Stimulated activated CD8-positive, alpha-beta memory T cell treated with anti-CD3 and anti-CD28 coated beads, Interleukin-4, amount 100 ng/mL, for 1 hour (primary cell): ENCODE measurements around the gene KRI1.
"Not testable (repeated sequence)": the region's sequence is repeated elsewhere in the genome, so short reads cannot be mapped to it uniquely, and the experiment has no call there.

Experiments used
- DNase-seq, 2 donors: peaks; one replicate each; pipeline ENCODE4 v3.0.0-alpha.2; 2020; ENCODE audit warnings: low read depth in 2 of 2, low spot score in 1 of 2

KRI1 gene

GRCh38 chr19:10550336-10550735, 15.5 kb downstream of the KRI1 start:
- DNase-seq: no peak

DNA sequence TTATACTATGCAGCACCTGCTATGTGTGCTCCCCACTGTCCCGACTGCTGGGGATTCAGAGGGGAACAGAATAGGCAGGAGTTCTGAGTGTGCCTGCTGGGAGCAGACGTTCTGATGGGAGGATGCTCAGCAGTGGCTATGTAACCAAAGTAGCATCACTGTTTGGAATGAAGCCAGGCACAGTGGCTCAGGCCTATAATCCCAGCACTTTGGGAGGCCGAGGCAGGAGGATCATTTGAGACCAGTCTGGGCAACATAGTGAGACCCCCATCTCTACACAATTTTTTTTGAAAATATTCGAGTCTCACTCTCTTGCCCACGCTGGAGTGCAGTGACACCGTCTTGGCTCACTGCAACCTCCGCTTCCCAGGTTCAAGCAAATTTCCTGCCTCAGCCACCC, 16.1 kb downstream of the KRI1 start:
- no peak for DNase-seq

DNA sequence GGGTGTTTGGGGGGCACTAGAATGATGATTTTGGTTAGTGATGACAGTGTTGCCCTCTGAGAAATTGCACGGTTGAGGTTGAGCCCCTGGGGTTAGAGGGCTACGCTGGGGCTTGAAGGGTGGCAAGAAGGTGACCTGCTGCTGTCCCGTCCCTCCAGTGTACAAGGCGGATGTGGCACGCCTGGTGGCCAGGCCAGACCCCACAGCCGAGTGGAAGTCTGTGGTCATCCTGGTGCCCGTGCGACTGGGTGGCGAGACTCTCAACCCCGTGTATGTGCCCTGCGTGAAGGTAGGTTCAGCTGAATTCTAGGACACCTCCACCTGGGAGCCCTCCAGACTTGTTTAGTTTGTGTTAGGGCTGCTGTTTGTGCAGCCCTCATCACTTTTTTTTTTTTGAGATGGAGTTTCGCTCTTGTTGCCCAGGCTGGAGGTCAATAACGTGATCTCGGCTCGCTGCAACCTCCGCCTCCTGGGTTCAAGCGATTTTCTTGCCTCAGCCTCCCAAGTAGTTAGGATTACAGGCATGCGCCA, 17.0 kb downstream of the KRI1 start:
- DNase-seq: no peak

DNA sequence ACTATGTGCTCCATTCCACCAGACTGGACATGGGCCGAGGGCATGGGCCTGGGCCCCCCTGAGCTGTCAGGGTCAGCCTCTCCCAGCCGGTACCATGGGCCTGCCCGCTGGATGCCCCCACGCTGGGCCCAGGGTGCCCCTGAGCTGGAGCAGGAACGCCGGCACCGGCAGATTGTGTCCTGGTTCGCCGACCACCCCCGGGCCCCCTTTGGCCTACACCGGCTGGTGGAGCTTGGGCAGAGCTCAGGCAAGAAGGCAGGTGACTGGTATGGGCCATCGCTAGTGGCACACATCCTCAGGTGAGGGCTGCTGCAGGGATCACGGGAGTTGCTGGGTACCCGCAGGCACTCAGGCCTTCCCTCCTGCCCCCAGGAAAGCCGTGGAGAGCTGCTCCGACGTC, 19.0 kb downstream of the KRI1 start:
- DNase-seq: no peak

DNA sequence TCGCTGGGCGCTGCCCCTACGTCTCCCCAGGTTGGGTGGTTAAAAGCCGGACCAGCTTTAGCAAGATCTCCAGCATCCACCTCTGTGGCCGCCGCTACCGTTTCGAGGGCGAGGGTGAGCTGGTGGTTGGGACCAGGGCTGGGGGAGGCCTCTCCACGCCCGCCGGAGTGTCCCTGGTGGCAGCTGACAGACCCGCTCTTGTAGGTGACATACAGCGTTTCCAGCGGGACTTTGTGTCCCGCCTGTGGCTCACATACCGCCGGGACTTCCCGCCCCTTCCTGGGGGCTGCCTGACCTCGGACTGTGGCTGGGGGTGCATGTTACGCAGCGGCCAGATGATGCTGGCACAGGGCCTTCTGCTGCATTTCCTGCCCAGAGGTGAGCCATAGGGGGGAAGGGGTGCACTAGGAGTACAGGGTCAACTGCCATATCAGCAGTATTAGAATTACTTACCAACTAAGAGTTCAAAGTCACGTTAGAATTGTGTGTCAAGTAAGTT, 21.0 kb downstream of the KRI1 start:
- DNase-seq: no peak

- no peak for DNase-seq
Observed at GRCh38 chr19:10544242-10544752, 21.5 kb downstream of the KRI1 start.

DNA sequence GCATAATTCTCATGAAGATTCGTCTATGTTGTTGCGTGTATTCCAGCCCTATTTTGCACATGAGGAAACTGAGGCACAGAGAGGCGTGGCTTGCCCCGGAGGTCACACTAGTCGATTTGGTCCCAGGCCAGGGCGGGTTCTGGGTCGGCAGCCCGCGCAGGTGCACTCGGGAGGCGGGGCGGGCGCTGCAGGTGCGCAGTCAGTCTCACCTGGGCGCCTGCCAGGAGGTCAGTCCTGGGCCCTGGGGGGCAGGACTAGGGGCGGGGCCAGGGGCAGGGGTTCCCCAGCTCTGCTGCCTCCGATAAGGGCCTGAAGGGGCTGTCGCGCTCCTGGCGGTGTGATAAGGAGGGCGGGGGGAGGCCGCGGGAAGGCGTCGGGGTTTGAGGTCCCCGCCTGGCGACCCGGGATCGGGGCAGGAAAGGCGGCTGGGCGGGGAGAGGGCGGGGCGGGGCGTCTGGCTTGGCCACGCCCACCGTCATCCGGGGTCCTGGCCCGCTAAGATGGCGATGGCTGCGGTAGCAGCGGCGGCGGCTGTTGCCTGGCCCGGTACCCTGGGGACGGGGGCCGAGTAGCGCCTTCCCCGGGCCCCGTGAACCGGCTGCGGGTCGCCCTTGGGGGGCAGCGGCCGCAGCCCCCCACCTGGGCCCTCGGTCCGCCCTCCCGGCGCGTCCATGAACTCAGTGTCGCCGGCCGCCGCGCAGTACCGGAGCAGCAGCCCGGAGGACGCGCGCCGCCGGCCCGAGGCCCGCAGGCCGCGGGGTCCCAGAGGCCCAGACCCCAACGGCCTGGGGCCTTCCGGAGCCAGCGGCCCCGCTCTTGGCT, 22.2 kb downstream of the KRI1 start, which contains the start of gene ATG4D:
Gene ATG4D (plus strand): TSS at position 485 of the 822 bp plus-strand sequence. CDS start 187 bp downstream, at position 672.
- DNase-seq: peak in 1 of 2 donors; percentile 59

DNA sequence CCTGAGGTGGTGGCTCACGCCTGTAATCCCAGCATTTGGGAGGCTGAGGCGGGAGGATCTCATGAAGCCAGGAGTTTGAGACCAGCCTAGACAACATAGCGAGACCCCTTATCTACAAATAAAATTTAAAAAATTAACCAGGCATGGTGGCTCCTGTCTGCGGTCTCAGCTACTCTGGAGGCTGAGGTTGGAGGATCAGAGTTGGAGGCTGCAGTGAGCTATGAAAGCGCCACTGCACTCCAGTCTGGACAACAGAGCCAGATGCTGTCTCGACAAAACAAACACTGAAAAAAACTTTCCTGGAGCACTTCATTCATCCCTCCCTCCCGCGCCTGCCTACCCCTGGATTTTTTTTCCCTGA, 22.8 kb downstream of the KRI1 start:
- no peak for DNase-seq

- not testable (repeated sequence) for DNase-seq
Observed at GRCh38 chr19:10539016-10539415, 26.8 kb downstream of the KRI1 start.

DNA sequence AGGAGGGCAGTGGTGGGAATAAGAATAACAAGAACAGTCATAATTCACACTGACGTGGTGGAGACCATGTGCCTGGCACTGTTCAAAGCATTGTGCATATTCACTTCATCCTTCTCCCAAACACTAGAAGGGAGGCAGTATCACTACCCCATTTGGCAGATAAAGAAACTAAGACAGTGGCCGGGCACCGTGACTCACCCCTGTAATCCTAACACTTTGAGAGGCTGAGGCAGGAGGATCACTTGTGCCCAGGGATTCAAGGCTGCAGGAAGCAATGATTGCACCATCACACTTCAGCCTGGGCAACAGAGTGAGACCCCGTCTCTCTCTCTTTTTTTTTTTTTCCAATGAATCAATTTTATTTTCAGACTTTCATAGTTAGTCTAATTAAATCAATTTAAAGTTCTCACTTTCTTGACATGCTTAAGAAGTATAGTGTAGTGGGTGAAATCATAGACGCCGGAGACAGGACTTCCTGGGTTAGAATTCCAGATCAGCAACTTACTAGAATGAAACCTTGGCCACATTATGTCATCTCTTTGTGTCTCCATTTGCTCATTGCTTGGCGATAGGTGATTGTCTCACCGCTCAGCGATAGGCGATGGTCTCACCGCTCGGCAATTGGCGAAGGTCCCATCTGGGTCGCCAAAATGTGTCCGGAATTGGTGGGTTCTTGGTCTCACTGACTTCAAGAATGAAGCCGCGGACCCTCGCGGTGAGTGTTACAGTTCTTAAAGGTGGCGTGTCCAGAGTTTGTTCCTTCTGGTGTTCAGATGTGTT, 27.4 kb downstream of the KRI1 start:
- DNase-seq: no peak

GRCh38 chr19:10537668-10538067, 28.1 kb downstream of the KRI1 start:
- no peak for DNase-seq

GRCh38 chr19:10535613-10536012, 30.2 kb downstream of the KRI1 start:
- DNase-seq: no peak

DNA sequence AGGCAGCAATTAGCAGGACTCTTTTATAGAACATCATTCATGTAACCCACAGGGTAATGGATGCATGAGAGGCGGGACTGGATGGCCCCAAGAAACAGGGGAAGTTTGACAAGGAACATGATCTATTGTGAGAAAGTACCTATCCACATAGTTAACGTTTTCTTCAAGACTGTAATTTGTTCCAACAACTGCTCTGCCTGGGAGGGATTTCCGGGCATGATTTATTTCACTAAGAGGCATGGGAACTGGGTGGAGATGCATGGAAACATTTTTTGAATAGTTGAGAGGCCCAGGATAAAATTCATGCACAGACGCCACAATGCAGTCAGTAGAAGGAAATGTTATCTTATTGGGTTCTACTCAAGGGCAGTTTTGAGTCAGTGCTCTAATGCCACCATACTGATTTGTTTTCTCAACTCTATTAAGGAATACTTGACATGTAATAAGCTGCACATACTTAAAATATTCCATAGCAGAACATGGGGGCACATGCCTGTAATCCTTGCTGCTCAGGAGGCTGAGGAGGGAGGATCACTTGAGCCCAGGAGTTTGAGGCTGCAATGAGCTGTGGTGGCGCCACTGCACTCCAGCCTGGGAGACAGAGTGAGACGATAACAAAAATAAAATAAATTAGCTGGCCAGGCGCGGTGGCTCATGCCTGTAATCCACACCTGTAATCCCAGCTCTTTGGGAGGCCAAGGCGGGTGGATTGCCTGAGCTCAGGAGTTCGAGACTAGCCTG, 32.0 kb downstream of the KRI1 start:
- no peak for DNase-seq

GRCh38 chr19:10532457-10532856, 33.4 kb downstream of the KRI1 start:
- DNase-seq: no peak

DNA sequence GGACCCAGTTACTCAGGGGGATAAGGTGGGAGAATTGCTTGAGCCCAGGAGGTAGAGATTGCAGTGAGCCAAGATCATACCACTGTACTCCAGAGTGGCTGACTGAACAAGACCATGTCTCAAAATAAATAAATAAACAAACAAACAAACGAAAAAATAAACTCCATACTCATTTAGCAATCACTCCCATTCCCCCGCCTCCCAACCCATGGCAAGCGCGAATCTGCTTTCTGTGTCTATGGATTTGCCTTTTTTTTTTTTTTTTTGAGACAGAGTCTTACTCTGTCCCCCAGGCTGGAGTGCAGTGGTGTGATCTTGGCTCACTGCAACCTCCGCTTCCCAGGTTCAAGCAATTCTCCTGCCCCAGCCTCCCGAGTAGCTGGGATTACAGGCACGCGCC, 38.9 kb downstream of the KRI1 start:
- DNase-seq: not testable (repeated sequence)

DNA sequence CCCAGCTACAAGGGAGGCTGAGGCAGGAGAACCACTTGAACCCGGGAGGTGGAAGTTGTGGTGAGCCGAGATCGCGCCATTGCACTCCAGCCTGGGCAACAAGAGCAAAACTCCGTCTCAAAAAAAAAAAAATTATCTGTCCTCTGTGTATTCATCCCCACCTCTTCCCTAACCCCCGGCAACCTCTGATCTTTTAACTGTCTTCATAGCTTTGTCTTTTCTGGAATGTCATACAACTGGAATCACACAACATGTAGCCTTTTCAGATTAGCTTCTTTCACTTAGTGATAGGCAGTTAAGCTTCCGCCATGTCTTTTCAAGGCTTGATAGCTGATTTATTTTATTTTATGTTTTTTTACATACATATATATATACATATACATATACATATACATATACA, 40.2 kb downstream of the KRI1 start:
- no peak for DNase-seq

GRCh38 chr19:10523135-10523636, 42.6 kb downstream of the KRI1 start:
- DNase-seq: no peak

GRCh38 chr19:10521461-10522171, 44.2 kb downstream of the KRI1 start:
- no peak for DNase-seq

DNA sequence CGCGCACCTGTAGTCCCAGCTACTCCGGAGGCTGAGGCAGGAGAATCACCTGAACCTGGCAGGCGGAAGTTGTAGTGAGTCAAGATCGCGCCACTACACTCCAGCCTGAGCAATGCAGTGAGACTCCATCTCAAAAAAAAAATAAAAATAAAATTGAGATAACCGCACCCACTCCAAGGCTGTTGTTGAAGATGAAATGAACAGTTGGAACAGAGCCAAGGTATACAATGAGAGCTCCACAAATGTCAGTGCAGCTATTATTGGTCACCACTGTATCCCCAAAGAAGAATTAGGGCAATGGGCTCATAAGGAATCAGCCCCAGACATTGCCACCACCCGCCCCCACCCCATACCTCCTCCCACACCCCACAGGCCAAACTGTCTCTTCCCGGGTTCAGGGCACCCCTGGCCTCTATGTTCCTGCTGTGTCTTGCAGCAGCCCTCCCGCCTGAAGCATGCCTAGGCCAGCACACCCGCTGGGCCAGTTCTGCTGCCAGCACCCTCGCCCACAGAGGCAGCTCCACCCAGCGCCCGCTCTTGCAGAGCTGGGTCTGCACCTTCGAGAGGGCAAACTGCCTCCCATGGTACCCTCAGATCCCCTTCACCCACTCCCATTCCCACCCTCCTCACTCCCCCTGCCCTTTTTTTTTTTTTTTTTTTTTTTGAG, 45.0 kb downstream of the KRI1 start:
- no peak for DNase-seq

- DNase-seq: no peak
Observed at GRCh38 chr19:10519421-10519820, 46.4 kb downstream of the KRI1 start.
